ENCODE measurements around the gene DPP10. TPM values are rescaled to one million over a fixed set of nuclear protein-coding genes. Genes with fewer than 3 reads are reported as not detected.

The DPP10 gene
- total RNA-seq, 4 donors from 2014 or later, result 1.9 to 4.6 (median 3.9) TPM

DNA sequence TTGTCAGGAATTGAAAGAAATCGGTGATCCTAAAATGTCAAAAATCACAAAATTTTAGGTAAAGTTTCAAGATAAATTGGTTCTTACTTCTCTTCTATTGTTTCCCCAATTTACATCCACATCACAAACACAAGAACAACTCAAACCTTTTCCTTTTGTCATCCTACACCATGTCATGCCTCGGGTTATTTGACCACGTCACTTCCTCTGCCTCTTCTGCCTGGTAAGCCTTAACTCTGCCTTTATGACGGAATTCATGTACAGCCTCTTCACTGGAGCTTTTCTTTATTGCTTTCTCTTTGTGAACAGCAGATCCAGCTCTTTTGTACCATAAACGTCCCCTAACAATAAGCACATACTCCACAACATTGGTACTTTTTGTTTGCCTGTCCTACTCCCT lies 258.0 kb downstream of the DPP10 start:
- Histone ChIP-seq H3K27me3 (no peaks in the 10 kb centered on the region), H3K9me3 (no peaks in the 10 kb centered on the region), H3K4me3 (no peak overlapping the region), H3K4me1 (no peaks in the 10 kb centered on the region), H3K36me3 (no peaks in the 10 kb centered on the region), H3K27ac (no peak overlapping the region)
- no peak for TF ChIP-seq EP300 (IDR thresholded peaks at IDR 0.05)
- no peak for TF ChIP-seq POLR2A (IDR thresholded peaks at IDR 0.05)
- TF ChIP-seq POLR2AphosphoS5 (IDR thresholded peaks at IDR 0.05), result no peak
- TF ChIP-seq, protein P1, sequence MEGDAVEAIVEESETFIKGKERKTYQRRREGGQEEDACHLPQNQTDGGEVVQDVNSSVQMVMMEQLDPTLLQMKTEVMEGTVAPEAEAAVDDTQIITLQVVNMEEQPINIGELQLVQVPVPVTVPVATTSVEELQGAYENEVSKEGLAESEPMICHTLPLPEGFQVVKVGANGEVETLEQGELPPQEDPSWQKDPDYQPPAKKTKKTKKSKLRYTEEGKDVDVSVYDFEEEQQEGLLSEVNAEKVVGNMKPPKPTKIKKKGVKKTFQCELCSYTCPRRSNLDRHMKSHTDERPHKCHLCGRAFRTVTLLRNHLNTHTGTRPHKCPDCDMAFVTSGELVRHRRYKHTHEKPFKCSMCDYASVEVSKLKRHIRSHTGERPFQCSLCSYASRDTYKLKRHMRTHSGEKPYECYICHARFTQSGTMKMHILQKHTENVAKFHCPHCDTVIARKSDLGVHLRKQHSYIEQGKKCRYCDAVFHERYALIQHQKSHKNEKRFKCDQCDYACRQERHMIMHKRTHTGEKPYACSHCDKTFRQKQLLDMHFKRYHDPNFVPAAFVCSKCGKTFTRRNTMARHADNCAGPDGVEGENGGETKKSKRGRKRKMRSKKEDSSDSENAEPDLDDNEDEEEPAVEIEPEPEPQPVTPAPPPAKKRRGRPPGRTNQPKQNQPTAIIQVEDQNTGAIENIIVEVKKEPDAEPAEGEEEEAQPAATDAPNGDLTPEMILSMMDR (IDR thresholded peaks at IDR 0.05), result no peak
- 74 to 75% methylated on average over 5 of the region's 5 CpGs for WGBS, 2 donors (ENCODE audit: low coverage in 1 of 2)
- ATAC-seq, result no peak

DNA sequence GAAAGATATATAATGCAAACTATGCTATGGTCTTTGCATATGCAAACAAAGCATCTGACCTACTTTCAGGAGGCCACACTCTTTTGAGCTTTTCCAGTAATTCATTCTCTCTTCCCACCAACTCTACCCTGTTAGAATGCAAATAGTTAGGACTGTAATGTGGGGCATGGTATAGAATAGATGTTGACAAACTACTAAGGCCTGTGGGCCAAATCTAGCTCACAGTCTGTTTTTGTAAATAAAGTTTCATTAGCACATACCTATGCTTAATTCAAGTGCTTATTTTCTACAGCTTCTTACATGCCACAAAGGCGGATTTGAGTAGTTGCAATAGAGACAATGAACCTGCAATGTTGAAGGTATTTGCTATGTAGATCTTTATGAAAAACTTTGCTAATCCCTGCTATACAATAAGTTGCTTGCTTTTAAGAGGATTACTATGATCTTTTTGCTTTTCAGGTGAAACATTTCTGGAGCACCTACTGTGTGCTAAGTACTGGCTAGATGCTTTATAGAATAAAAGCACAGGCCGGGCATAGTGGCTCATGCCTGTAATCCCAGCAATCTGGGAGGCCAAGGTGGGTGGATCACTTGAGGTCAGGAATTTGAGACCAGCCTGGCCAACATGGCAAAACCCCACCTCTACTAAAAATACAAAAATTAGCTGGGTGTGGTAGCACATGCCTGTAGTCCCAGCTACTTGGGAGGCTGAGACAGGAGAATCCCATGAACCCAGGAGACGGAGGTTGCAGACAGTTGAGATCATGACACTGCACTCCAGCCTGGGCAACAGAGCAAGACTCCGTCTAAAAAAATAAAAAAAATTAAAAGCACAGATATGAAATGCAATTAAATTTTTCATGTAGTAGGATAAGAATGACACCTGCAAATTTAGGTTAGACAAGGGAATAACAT lies 267.8 kb downstream of the DPP10 start:
- H3K27me3 ChIP-seq, result no peaks in the 10 kb centered on the region
- TF ChIP-seq EP300 (IDR thresholded peaks at IDR 0.05) (no peak), POLR2AphosphoS5 (IDR thresholded peaks at IDR 0.05) (no peak), POLR2A (IDR thresholded peaks at IDR 0.05) (no peak)
- TF ChIP-seq, protein P1 (IDR thresholded peaks at IDR 0.05), result no peak
- H3K4me3 ChIP-seq, result no peak overlapping the region
- H3K9me3 ChIP-seq, result no peaks in the 10 kb centered on the region
- 66 to 83% methylated on average over 2 to 3 of the region's 4 CpGs for WGBS, 2 donors (ENCODE audit: low coverage in 1 of 2)
- H3K4me1 ChIP-seq, result no peaks in the 10 kb centered on the region
- ATAC-seq, result no peak
- H3K27ac ChIP-seq, result no peak overlapping the region
- no peaks in the 10 kb centered on the region for H3K36me3 ChIP-seq

GRCh38 chr2:114714313-114714712 lies 271.9 kb downstream of the DPP10 start:
- Histone ChIP-seq H3K4me3 (no peak overlapping the region), H3K27me3 (no peaks in the 10 kb centered on the region), H3K4me1 (no peaks in the 10 kb centered on the region), H3K36me3 (no peaks in the 10 kb centered on the region), H3K27ac (no peak overlapping the region), H3K9me3 (no peaks in the 10 kb centered on the region)
- no peak for ATAC-seq
- 17 to 33% methylated on average over 1 of the region's 1 CpG for WGBS, 2 donors (ENCODE audit: low coverage in 1 of 2)
- TF ChIP-seq POLR2AphosphoS5 (IDR thresholded peaks at IDR 0.05) (no peak), POLR2A (IDR thresholded peaks at IDR 0.05) (no peak), EP300 (IDR thresholded peaks at IDR 0.05) (no peak)
- TF ChIP-seq, protein P1 (IDR thresholded peaks at IDR 0.05), result no peak

DNA sequence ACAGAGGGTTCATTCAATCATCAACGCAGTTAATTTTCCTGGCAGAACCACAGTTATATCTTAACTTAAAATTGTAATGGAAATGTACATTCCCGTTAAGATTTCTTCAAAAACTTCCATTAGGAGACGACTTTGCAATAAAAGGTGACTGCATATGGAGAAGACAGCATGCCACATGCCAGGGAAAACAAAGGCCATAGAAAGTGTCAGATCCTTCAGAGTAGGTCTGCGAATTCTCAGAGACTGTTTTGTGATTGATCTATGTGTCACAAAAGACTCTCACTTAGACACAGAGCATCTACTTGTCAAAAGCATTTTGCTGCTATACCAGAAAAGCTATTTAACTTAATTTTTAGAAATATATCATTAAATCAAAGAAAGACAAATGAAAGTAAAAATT lies 274.6 kb downstream of the DPP10 start:
- Histone ChIP-seq H3K4me3 (no peak overlapping the region), H3K27ac (no peak overlapping the region), H3K9me3 (no peaks in the 10 kb centered on the region), H3K27me3 (no peaks in the 10 kb centered on the region), H3K36me3 (no peaks in the 10 kb centered on the region), H3K4me1 (no peaks in the 10 kb centered on the region)
- TF ChIP-seq POLR2AphosphoS5 (IDR thresholded peaks at IDR 0.05), result no peak
- TF ChIP-seq POLR2A (IDR thresholded peaks at IDR 0.05), result no peak
- no peak for TF ChIP-seq EP300 (IDR thresholded peaks at IDR 0.05)
- TF ChIP-seq, protein P1 (IDR thresholded peaks at IDR 0.05), result no peak
- WGBS, 2 donors (ENCODE audit: low coverage in 1 of 2), result 21 to 47% methylated on average over 4 of the region's 4 CpGs
- ATAC-seq, result no peak

DNA sequence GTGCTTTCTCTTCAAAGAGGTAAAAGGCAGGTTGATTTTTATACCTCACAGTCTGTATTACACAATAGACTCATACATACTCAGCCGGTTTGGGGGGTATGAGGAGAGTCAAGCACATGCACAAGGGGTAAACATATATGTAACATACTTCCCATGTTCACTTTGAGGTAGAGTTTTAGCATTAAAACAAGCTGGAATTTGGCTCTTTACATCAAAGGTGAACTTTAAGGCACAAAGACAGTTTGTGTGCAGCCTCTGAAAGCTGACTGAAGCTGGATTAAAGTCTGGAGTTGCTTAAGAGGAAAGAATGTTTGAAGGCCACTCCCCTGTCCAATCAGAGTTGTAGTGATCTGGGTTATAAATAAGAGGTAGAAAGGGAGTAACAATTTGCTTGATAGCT lies 282.0 kb downstream of the DPP10 start:
- no peak overlapping the region for H3K4me3 ChIP-seq
- ATAC-seq, result no peak
- TF ChIP-seq EP300 (IDR thresholded peaks at IDR 0.05) (no peak), POLR2AphosphoS5 (IDR thresholded peaks at IDR 0.05) (no peak)
- no peak overlapping the region for H3K27ac ChIP-seq
- 60 to 73% methylated on average over 1 of the region's 1 CpG for WGBS, 2 donors (ENCODE audit: low coverage in 1 of 2)
- no peaks in the 10 kb centered on the region for H3K9me3 ChIP-seq
- no peaks in the 10 kb centered on the region for H3K27me3 ChIP-seq
- no peaks in the 10 kb centered on the region for H3K4me1 ChIP-seq
- H3K36me3 ChIP-seq, result no peaks in the 10 kb centered on the region
